ENCODE data around the gene TYK2. TPM values are rescaled to one million over a fixed set of nuclear protein-coding genes. Genes with fewer than 3 reads are reported as not detected.

Gene TYK2
- 100 to 1,000 TPM in 1 of 8 experiments, 10 to 100 TPM in 7; 29.4 to 110 (median 62.1) TPM for total RNA-seq

DNA sequence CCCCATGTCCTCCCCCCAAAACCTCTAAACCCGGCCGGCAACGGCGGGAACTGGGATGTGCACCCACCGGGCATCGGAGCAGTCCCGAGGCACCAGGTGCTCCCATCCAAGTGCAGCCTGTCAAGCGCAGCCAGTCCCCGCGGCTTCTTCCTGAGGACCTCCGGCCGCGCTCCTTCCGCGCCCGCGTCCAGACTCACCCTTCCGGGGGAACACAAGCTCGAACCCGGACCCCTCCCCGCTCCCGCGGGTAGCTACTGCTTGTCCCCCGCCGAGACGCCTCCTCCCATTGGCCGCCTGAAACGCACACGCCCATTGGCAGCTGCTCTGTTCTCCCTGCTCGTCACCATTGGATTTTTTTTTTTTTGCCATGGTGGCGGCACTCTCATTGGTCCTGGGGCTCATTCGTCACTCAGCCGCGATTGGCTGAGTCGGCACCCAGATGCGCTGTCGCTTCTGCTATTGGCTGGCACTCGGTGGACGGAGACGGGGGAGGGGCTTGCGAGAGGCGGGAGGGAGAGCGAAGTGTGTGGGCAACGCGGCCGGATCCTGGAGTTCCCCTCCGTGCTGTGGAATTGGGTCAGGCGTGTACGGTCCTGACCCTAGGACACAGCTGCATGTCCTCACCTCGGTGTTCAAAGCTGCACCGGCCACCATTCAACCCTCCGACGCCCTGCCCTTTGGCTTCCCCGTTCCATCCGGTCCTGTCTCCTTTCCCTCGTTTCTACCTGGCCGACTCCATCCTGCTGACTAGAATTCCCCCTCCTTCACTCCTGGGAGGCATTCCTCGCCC lies at the start of gene TYK2:
Gene TYK2 (minus strand): TSS at position 260 of the 790 bp plus-strand sequence. CDS start 2,166 bp downstream, outside the sequence.
- Histone ChIP-seq H3K27ac (peak within 1 kb of the TSS; percentile 81 to 95), H3K4me3 (peak within 1 kb of the TSS; percentile 77 to 99 (median 83)), H3K4me1 (replicated peaks in 1 of 2) (peaks cover 10 to 11% of the 10 kb centered on the region in 2 donors)
- 0 to 6% (median 0%) methylated on average over 1 to 15 of the region's 58 CpGs; no CpG with 5 or more reads in 4 of the 10 experiments for WGBS, 10 experiments
- in situ Hi-C loops (cut with MboI; ENCODE audit: low pct_unique_long_range_greater_than_20kb in 2 of 9, low sequenced_read_pairs in 9 of 9, unreplicated experiment in 9 of 9): loop anchor here in 8 of 9 experiments (5.0 to 25.0 kb wide), 5 partner anchors 106 to 443 kb away; partner anchors contain the start of genes ICAM1 (in 3 of the 8), MRPL4 (in 1 of the 8) and OLFM2 (in 1 of the 8)
- ATAC-seq (replicated peaks in 6 of 8): peak; percentile 92 to 98 (median 95)

GRCh38 chr19:10428996-10429381 lies 48.6 kb upstream of the TYK2 start:
- 42 to 77% (median 69%) methylated on average over 2 to 5 of the region's 5 CpGs for WGBS, 10 experiments
- Histone ChIP-seq H3K4me3 (no peak overlapping the region), H3K27ac (no peak overlapping the region), H3K4me1 (replicated peaks in 1 of 2) (peaks cover 8% of the 10 kb centered on the region in 2 donors)
- in situ Hi-C loops (cut with MboI; ENCODE audit: low pct_unique_long_range_greater_than_20kb in 2 of 9, low sequenced_read_pairs in 9 of 9, unreplicated experiment in 9 of 9): no loop called here
- no peak for ATAC-seq (replicated peaks in 6 of 8)

DNA sequence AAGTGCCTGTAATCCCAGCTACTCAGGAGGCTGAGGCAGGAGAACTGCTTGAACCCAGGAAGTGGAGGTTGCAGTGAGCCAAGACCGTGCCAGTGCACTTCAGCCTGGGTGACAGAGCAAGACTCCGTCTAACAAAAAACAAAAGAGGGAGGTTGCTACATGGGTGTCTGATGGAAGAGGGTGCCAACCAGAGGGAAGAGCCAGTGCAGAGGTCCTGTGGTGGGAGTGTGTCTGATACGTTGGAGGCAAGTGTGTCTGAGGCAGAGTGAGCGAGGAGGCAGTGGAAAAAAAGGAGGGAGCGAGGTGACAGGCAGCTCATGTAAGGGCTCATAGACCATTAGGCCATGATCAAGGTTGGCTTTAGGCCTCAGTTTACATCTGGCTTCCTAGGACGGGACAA lies 46.8 kb upstream of the TYK2 start:
- 33 to 100% (median 67%) methylated on average over 1 to 4 of the region's 6 CpGs; no CpG with 5 or more reads in 1 of the 10 experiments for WGBS, 10 experiments
- H3K27ac ChIP-seq: no peak overlapping the region
- in situ Hi-C loops (cut with MboI; ENCODE audit: low pct_unique_long_range_greater_than_20kb in 2 of 9, low sequenced_read_pairs in 9 of 9, unreplicated experiment in 9 of 9): no loop called here
- no peak for ATAC-seq (replicated peaks in 6 of 8)
- peaks cover 4 to 5% of the 10 kb centered on the region in 2 donors for H3K4me1 ChIP-seq (replicated peaks in 1 of 2)
- no peak overlapping the region for H3K4me3 ChIP-seq

GRCh38 chr19:10424011-10424637 lies 43.8 kb upstream of the TYK2 start:
- peak overlapping the region in 2 of 5 donors; percentile 5 to 10 for H3K4me3 ChIP-seq
- ATAC-seq (replicated peaks in 6 of 8): peak; percentile 62 to 77 (median 73)
- H3K27ac ChIP-seq: no peak overlapping the region
- in situ Hi-C loops (cut with MboI; ENCODE audit: low pct_unique_long_range_greater_than_20kb in 2 of 9, low sequenced_read_pairs in 9 of 9, unreplicated experiment in 9 of 9): no loop called here
- WGBS, 10 experiments: 2% methylated on average over 18 of the region's 38 CpGs; no CpG with 5 or more reads in 9 of the 10 experiments
- peaks cover 11 to 13% of the 10 kb centered on the region in 2 donors for H3K4me1 ChIP-seq (replicated peaks in 1 of 2)

DNA sequence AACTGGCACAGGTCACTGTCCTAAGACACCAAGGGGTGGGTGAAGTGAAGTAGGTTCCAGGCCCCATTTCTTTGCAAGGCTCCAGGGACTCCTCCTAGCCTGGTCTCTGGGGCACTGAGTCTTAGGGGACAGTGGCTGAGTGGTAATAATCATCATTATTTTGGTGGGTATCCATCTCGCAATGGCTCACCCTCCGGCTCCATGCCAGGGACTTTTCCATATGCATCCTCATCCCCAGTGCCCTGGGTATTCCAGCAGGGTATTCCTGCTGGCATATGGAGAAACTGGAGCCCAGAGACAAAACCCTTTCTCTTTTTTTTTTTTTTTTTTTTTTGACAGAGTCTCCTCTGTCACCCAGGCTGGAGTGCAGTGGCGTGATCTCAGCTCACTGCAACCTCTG lies 42.5 kb upstream of the TYK2 start:
- in situ Hi-C loops (cut with MboI; ENCODE audit: low pct_unique_long_range_greater_than_20kb in 2 of 9, low sequenced_read_pairs in 9 of 9, unreplicated experiment in 9 of 9): no loop called here
- Histone ChIP-seq H3K4me1 (replicated peaks in 1 of 2) (peaks cover 14 to 17% of the 10 kb centered on the region in 2 donors), H3K27ac (no peak overlapping the region), H3K4me3 (no peak overlapping the region)
- ATAC-seq (replicated peaks in 6 of 8): no peak
- 20 to 100% (median 80%) methylated on average over 1 to 3 of the region's 3 CpGs; no CpG with 5 or more reads in 3 of the 10 experiments for WGBS, 10 experiments

- in situ Hi-C loops (cut with MboI; ENCODE audit: low pct_unique_long_range_greater_than_20kb in 2 of 9, low sequenced_read_pairs in 9 of 9, unreplicated experiment in 9 of 9): no loop called here
- H3K4me3 ChIP-seq: no peak overlapping the region
- peaks cover 14 to 17% of the 10 kb centered on the region in 2 donors for H3K4me1 ChIP-seq (replicated peaks in 1 of 2)
- no peak for ATAC-seq (replicated peaks in 6 of 8)
- 0 to 60% (median 29%) methylated on average over 1 to 3 of the region's 4 CpGs; no CpG with 5 or more reads in 5 of the 10 experiments for WGBS, 10 experiments
- H3K27ac ChIP-seq: no peak overlapping the region
Observed at GRCh38 chr19:10422046-10422461, 41.7 kb upstream of the TYK2 start.

- ATAC-seq (replicated peaks in 6 of 8): no peak
- Histone ChIP-seq H3K4me1 (replicated peaks in 1 of 2) (peaks cover 14 to 17% of the 10 kb centered on the region in 2 donors), H3K4me3 (peak overlapping the region in 3 of 5 donors; percentile 22 to 34 (median 32)), H3K27ac (no peak overlapping the region)
- in situ Hi-C loops (cut with MboI; ENCODE audit: low pct_unique_long_range_greater_than_20kb in 2 of 9, low sequenced_read_pairs in 9 of 9, unreplicated experiment in 9 of 9): no loop called here
- 0 to 33% (median 18%) methylated on average over 1 to 6 of the region's 17 CpGs; no CpG with 5 or more reads in 4 of the 10 experiments for WGBS, 10 experiments
Observed at GRCh38 chr19:10421240-10422045, 41.1 kb upstream of the TYK2 start.

GRCh38 chr19:10420444-10421239 lies 40.3 kb upstream of the TYK2 start, which contains the start of gene PDE4A:
PDE4A (plus strand) TSS chr19:10420538; CDS start chr19:10420765, 227 bp downstream.
- Histone ChIP-seq H3K27ac (no peak within 1 kb of the TSS), H3K4me3 (peak within 1 kb of the TSS; percentile 1 to 34 (median 25)), H3K4me1 (replicated peaks in 1 of 2) (peaks cover 14 to 17% of the 10 kb centered on the region in 2 donors)
- in situ Hi-C loops (cut with MboI; ENCODE audit: low pct_unique_long_range_greater_than_20kb in 2 of 9, low sequenced_read_pairs in 9 of 9, unreplicated experiment in 9 of 9): no loop called here
- peak in 6 of 8 experiments; percentile 1 to 24 (median 11) for ATAC-seq (replicated peaks in 6 of 8)
- 0% methylated on average over 2 of the region's 104 CpGs; no CpG with 5 or more reads in 9 of the 10 experiments for WGBS, 10 experiments

GRCh38 chr19:10419646-10420443 lies 39.5 kb upstream of the TYK2 start:
- H3K27ac ChIP-seq: no peak overlapping the region
- H3K4me1 ChIP-seq (replicated peaks in 1 of 2): peaks cover 14 to 17% of the 10 kb centered on the region in 2 donors
- 0% methylated on average over 6 to 22 of the region's 61 CpGs; no CpG with 5 or more reads in 5 of the 10 experiments for WGBS, 10 experiments
- peak; percentile 25 to 60 (median 46) for ATAC-seq (replicated peaks in 6 of 8)
- in situ Hi-C loops (cut with MboI; ENCODE audit: low pct_unique_long_range_greater_than_20kb in 2 of 9, low sequenced_read_pairs in 9 of 9, unreplicated experiment in 9 of 9): no loop called here
- peak overlapping the region; percentile 1 to 34 (median 25) for H3K4me3 ChIP-seq

DNA sequence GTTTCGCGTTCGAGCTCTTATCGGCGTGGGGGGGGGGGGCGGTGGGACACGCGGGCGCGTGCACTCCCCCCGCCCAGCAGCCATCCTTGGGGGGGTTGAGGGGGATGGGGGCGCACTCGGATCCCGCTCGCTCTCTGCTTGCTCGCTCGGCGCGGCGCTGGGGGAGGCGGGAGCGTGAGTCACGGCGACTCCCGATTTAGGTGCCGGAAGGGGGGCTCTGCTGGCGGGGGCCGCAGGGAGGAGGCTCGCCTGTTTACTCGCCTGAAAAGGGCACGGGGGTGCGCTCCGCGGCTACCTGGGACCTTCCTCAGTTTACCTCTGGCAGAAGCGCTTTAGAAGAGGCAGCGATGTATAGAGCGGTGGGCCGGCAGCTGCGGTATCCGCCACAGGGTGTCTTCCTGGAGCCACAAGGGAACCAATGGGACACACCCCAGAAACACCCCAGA lies 38.9 kb upstream of the TYK2 start:
- Histone ChIP-seq H3K4me3 (peak overlapping the region in 3 of 5 donors; percentile 22 to 34 (median 32)), H3K4me1 (replicated peaks in 1 of 2) (peaks cover 14 to 17% of the 10 kb centered on the region in 2 donors), H3K27ac (no peak overlapping the region)
- peak in 6 of 8 experiments; percentile 1 to 43 (median 20) for ATAC-seq (replicated peaks in 6 of 8)
- WGBS, 10 experiments: 5% methylated on average over 4 of the region's 40 CpGs; no CpG with 5 or more reads in 9 of the 10 experiments
- in situ Hi-C loops (cut with MboI; ENCODE audit: low pct_unique_long_range_greater_than_20kb in 2 of 9, low sequenced_read_pairs in 9 of 9, unreplicated experiment in 9 of 9): no loop called here
